ENCODE measurements around the gene POLR2F. TPM values are rescaled to one million over a fixed set of nuclear protein-coding genes. Genes with fewer than 3 reads are reported as not detected.

Gene POLR2F
- total and polyA plus RNA-seq, 9 of the 15 experiments (the other 6 are each of a cell fraction or from before 2014, with no cell fraction given) = 98.9 to 410 (median 168) TPM

- no peak for TF ChIP-seq CUX1 (CRISPR knock-in tag; IDR thresholded peaks at IDR 0.05)
- TF ChIP-seq HSF4 (CRISPR knock-in tag; IDR thresholded peaks at IDR 0.05; ENCODE audit: borderline replicate concordance) = no peak
- no peak for TF ChIP-seq PCBP2 (IDR thresholded peaks at IDR 0.05; ENCODE audit: low read depth, low read length, poor library complexity, severe bottlenecking)
- peak; percentile 69 for TF ChIP-seq MEIS2 (IDR thresholded peaks at IDR 0.05; ENCODE audit: partially characterized antibody)
- TF ChIP-seq FOXA3 (CRISPR knock-in tag; conservative IDR thresholded peaks at IDR 0.05 in 1 of 2, IDR thresholded peaks at IDR 0.05 in 1 of 2) = peak in 1 of 2 experiments; percentile 36; a peak in 1 of 4 replicates
- TF ChIP-seq ZBTB17 (CRISPR knock-in tag; IDR thresholded peaks at IDR 0.05) = no peak
- TF ChIP-seq, protein P1, sequence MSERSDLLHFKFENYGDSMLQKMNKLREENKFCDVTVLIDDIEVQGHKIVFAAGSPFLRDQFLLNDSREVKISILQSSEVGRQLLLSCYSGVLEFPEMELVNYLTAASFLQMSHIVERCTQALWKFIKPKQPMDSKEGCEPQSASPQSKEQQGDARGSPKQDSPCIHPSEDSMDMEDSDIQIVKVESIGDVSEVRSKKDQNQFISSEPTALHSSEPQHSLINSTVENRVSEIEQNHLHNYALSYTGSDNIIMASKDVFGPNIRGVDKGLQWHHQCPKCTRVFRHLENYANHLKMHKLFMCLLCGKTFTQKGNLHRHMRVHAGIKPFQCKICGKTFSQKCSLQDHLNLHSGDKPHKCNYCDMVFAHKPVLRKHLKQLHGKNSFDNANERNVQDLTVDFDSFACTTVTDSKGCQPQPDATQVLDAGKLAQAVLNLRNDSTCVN (CRISPR knock-in tag; IDR thresholded peaks at IDR 0.05) = no peak
- no peak for TF ChIP-seq ATF1 (CRISPR knock-in tag; IDR thresholded peaks at IDR 0.05)
- peak; percentile 34 for TF ChIP-seq ATF1 (tag; IDR thresholded peaks at IDR 0.05)
- peak in 2 of 3 experiments; percentile 33 to 52 for TF ChIP-seq YY1 (IDR thresholded peaks at IDR 0.05; ENCODE audit: borderline replicate concordance in 1 of 3, control insufficient read depth in 1 of 3, extremely low read depth in 1 of 3, insufficient read depth in 3 of 3, insufficient read length in 1 of 3, insufficient replicate concordance in 2 of 3, low read depth in 1 of 3, low read length in 2 of 3)
- no peak for TF ChIP-seq RBM39 (optimal IDR thresholded peaks at IDR 0.05; ENCODE audit: low read depth, low read length)
- no peak; the same call in 1 of the 2 replicates for TF ChIP-seq PTTG1 (tag; IDR thresholded peaks at IDR 0.05; ENCODE audit: low read depth)
- peak; percentile 66 for TF ChIP-seq SP1 (CRISPR knock-in tag; IDR thresholded peaks at IDR 0.05)
- TF ChIP-seq VEZF1 (CRISPR knock-in tag; IDR thresholded peaks at IDR 0.05) = peak; percentile 67
- no peak for TF ChIP-seq TRIM25 (IDR thresholded peaks at IDR 0.05; ENCODE audit: borderline replicate concordance)
Observed at GRCh38 chr22:37904572-37905533, 48.6 kb upstream of the POLR2F start (continued).
